Mesothelial cell of epicardium (in vitro differentiated cells): ENCODE measurements around the gene EPS8L3. TPM values are rescaled to one million over a fixed set of nuclear protein-coding genes. Genes with fewer than 3 reads are reported as not detected.

ENCODE experiments used
- DNase-seq, 2 experiments: peaks; one replicate each; pipeline ENCODE4 v3.0.0; 2021; ENCODE audit warnings: low spot score in 2 of 2; ENCODE audit not compliant: unreplicated experiment in 2 of 2
- H3K27ac Mint-ChIP-seq: 2 replicates; pipeline ENCODE4 v1.8.0; 2021; ENCODE audit warnings: mixed read lengths
- H3K27me3 Mint-ChIP-seq: 2 replicates; pipeline ENCODE4 v1.8.0; 2021; ENCODE audit warnings: low read depth, mixed read lengths
- H3K36me3 Mint-ChIP-seq: 2 replicates; pipeline ENCODE4 v1.8.0; 2021; ENCODE audit warnings: mixed read lengths
- H3K4me1 Mint-ChIP-seq: 2 replicates; pipeline ENCODE4 v1.8.0; 2021; ENCODE audit warnings: mixed read lengths
- H3K4me3 Mint-ChIP-seq: 2 replicates; pipeline ENCODE4 v1.8.0; 2021; ENCODE audit warnings: mild to moderate bottlenecking, moderate library complexity, mixed read lengths
- H3K9me3 Mint-ChIP-seq: 2 replicates; pipeline ENCODE4 v1.8.0; 2021; ENCODE audit warnings: mixed read lengths
- total RNA-seq: library from RNA; stranded (reverse); gene quantifications from 3 replicates; pipeline ENCODE4 v1.2.1, GENCODE V29; 2021
- TF ChIP-seq, protein P1 (sequence below): fragments of 200-600 bp; sonication (generic); IDR thresholded peaks from one replicate; pipeline ENCODE4 v1.5.0; 2021; ENCODE audit warnings: antibody characterized with exemption; ENCODE audit not compliant: unreplicated experiment

Gene EPS8L3, protein sequence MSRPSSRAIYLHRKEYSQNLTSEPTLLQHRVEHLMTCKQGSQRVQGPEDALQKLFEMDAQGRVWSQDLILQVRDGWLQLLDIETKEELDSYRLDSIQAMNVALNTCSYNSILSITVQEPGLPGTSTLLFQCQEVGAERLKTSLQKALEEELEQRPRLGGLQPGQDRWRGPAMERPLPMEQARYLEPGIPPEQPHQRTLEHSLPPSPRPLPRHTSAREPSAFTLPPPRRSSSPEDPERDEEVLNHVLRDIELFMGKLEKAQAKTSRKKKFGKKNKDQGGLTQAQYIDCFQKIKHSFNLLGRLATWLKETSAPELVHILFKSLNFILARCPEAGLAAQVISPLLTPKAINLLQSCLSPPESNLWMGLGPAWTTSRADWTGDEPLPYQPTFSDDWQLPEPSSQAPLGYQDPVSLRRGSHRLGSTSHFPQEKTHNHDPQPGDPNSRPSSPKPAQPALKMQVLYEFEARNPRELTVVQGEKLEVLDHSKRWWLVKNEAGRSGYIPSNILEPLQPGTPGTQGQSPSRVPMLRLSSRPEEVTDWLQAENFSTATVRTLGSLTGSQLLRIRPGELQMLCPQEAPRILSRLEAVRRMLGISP
- 0.13 to 0.34 TPM in 2 of 3 replicates, not detected in the other for total RNA-seq

DNA sequence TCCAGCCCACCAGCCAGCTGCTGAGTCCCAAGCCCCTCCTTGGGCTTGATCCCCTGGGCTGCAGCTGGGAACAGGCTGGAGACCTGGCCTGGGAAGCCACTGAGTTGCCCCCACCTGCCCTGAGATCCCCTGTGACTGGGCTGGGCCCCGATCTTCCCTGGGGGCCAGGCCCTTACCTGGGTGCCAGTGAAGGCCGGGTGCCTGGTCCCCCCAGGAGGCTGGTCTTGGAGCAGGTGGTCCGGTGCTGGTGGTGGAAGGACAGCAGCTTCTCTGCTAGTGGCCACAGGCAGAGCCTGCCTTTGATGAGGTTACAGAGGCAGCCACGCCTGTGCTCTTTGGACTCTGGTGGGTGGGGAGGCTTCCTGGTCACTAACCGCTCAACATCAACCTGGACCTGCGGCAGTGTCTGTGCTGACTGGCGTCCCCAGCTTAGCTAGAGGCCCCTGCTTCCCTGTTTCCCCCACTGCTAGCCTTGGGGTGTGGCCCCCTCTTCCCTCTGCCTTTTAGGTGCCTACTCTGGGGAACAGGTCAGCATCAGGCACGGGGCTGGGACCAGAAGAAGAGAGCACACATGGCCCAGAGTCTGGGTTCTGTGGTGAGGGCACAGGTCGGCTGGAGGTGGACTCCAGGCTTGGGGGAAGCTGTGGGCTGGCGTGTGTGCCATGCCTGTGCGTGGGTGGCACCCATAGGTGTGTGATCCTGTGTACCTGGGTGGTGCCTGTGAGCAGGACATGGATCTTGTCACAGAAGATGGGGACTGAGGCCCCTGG, at the start of gene EPS8L3:
TSS of gene EPS8L3 (minus strand) at position 278 of the 770 bp plus-strand sequence. CDS start 2,174 bp downstream, outside the sequence.
- Mint-ChIP-seq H3K4me1 (peaks cover 10% of the 10 kb centered on the region), H3K36me3 (no peaks in the 10 kb centered on the region), H3K27me3 (no peaks in the 10 kb centered on the region), H3K9me3 (no peaks in the 10 kb centered on the region), H3K4me3 (no peak within 1 kb of the TSS), H3K27ac (peak within 1 kb of the TSS; percentile 43)
- TF ChIP-seq, protein P1, sequence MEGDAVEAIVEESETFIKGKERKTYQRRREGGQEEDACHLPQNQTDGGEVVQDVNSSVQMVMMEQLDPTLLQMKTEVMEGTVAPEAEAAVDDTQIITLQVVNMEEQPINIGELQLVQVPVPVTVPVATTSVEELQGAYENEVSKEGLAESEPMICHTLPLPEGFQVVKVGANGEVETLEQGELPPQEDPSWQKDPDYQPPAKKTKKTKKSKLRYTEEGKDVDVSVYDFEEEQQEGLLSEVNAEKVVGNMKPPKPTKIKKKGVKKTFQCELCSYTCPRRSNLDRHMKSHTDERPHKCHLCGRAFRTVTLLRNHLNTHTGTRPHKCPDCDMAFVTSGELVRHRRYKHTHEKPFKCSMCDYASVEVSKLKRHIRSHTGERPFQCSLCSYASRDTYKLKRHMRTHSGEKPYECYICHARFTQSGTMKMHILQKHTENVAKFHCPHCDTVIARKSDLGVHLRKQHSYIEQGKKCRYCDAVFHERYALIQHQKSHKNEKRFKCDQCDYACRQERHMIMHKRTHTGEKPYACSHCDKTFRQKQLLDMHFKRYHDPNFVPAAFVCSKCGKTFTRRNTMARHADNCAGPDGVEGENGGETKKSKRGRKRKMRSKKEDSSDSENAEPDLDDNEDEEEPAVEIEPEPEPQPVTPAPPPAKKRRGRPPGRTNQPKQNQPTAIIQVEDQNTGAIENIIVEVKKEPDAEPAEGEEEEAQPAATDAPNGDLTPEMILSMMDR, result no peak
- DNase-seq, result peak; percentile 10 to 34

DNA sequence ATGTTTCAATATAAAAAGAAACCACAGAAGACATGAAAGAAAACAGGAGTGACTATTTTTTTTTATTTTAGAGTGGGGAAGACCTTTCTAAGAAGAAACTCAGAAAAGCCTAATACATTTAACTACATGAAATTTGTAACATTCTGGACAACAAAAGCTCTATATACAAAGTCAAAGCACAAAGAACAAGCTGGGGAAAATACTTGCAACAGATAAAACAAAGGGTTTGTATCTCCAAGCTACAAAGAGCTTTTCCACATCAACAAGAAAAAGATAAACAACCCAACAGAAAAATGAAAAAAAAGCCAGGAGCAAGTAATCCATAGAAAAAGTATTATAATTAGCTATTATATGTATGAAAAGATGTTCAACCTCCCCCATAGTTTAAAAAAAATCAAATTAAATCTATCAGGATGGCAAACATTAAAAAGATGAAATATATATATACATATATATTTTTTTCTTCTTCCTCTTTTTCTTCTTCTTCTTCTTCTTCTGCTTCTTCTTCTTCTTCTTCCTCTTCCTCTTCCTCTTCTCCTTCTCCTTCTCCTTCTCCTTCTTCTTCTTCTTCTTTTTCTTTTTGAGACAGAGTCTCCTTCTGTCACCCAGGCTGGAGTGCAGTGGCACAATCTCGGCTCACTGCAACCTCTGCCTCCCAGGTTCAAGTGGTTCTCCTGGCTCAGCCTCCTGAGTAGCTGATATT, 49.1 kb upstream of the EPS8L3 start:
- no peaks in the 10 kb centered on the region for H3K27me3 Mint-ChIP-seq
- TF ChIP-seq, protein P1, result no peak
- H3K27ac Mint-ChIP-seq, result no peak overlapping the region
- peaks cover 5% of the 10 kb centered on the region for H3K36me3 Mint-ChIP-seq
- DNase-seq, result no peak
- H3K4me1 Mint-ChIP-seq, result peaks cover 3% of the 10 kb centered on the region
- H3K9me3 Mint-ChIP-seq, result peaks cover 5% of the 10 kb centered on the region
- H3K4me3 Mint-ChIP-seq, result no peak overlapping the region

GRCh38 chr1:109808703-109809102, 45.0 kb upstream of the EPS8L3 start:
- Mint-ChIP-seq H3K27me3 (no peaks in the 10 kb centered on the region), H3K4me3 (no peak overlapping the region), H3K4me1 (peaks cover 12% of the 10 kb centered on the region), H3K36me3 (no peaks in the 10 kb centered on the region), H3K9me3 (no peaks in the 10 kb centered on the region), H3K27ac (no peak overlapping the region)
- TF ChIP-seq, protein P1, result no peak
- no peak for DNase-seq

GRCh38 chr1:109807822-109808680, 44.3 kb upstream of the EPS8L3 start:
- no peak overlapping the region for H3K27ac Mint-ChIP-seq
- no peaks in the 10 kb centered on the region for H3K36me3 Mint-ChIP-seq
- H3K4me3 Mint-ChIP-seq, result no peak overlapping the region
- no peaks in the 10 kb centered on the region for H3K9me3 Mint-ChIP-seq
- TF ChIP-seq, protein P1, result no peak
- H3K4me1 Mint-ChIP-seq, result peaks cover 12% of the 10 kb centered on the region
- H3K27me3 Mint-ChIP-seq, result no peaks in the 10 kb centered on the region
- no peak for DNase-seq
